ENCODE data around the gene GRIK3. TPM values are rescaled to one million over a fixed set of nuclear protein-coding genes. Genes with fewer than 3 reads are reported as not detected.

GRIK3 gene
- total and polyA plus RNA-seq, 12 donors = 0.09 to 3.1 (median 0.69) TPM

DNA sequence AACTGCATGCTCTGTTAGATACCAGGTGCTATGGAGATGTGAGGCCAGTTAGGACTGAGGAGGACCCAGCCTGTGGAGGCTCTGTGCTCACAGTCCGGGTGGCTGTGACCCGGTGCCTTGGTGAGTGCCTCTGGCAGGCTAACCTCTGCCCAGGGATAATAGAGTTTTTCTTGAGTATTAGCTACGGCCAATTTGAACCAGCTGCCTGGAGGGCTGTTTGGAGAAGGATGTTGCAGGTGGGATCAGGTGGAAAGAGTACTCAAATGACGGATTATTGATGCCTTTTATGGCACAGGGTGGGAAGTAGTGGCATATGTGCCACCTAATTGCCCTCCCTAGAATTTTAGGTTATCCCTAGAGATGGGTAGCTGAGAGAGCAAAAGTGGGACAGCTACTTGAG is 182.7 kb downstream of the GRIK3 start:
- 76 to 82% (median 80%) methylated on average over 4 of the region's 4 CpGs for WGBS, 4 donors
- Histone ChIP-seq H3K4me1 (replicated peaks in 1 of 2) (no peaks in the 10 kb centered on the region), H3K27ac (no peak overlapping the region), H3K9me3 (replicated peaks in 1 of 3) (no peaks in the 10 kb centered on the region), H3K27me3 (peaks cover 11% of the 10 kb centered on the region), H3K36me3 (replicated peaks in 1 of 2) (no peaks in the 10 kb centered on the region), H3K4me3 (no peak overlapping the region)
- no peak for DNase-seq
- no peak for TF ChIP-seq POLR2A (IDR thresholded peaks at IDR 0.05)
- TF ChIP-seq, protein P1, sequence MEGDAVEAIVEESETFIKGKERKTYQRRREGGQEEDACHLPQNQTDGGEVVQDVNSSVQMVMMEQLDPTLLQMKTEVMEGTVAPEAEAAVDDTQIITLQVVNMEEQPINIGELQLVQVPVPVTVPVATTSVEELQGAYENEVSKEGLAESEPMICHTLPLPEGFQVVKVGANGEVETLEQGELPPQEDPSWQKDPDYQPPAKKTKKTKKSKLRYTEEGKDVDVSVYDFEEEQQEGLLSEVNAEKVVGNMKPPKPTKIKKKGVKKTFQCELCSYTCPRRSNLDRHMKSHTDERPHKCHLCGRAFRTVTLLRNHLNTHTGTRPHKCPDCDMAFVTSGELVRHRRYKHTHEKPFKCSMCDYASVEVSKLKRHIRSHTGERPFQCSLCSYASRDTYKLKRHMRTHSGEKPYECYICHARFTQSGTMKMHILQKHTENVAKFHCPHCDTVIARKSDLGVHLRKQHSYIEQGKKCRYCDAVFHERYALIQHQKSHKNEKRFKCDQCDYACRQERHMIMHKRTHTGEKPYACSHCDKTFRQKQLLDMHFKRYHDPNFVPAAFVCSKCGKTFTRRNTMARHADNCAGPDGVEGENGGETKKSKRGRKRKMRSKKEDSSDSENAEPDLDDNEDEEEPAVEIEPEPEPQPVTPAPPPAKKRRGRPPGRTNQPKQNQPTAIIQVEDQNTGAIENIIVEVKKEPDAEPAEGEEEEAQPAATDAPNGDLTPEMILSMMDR (IDR thresholded peaks at IDR 0.05) = no peak
- intact Hi-C loops (cut with DNase I) = no loop called here

DNA sequence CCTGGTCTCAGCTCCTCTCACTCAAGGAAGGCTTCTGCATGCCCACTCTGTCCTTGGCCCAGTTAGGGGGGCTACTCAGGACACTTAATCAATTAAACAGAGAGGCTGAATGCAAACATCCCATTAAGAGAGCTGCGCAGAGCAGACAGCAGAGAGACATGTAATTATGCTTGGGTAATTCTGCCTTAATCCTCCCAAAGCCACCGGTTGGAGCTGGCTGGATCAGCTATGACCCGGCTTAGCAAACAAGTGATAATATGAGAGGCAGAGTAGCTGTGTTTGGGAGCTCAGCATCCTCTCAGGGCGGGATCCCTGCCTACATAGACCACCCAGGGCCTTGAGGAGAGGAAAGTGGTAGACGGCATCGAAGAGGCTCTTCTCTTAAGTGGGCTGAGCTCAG is 183.2 kb downstream of the GRIK3 start:
- no peak overlapping the region for H3K4me3 ChIP-seq
- no peak for TF ChIP-seq POLR2A (IDR thresholded peaks at IDR 0.05)
- TF ChIP-seq, protein P1 (IDR thresholded peaks at IDR 0.05) = no peak
- H3K9me3 ChIP-seq (replicated peaks in 1 of 3) = no peaks in the 10 kb centered on the region
- no peak for DNase-seq
- 70 to 88% (median 72%) methylated on average over 6 of the region's 6 CpGs for WGBS, 4 donors
- intact Hi-C loops (cut with DNase I) = no loop called here
- peaks cover 11% of the 10 kb centered on the region for H3K27me3 ChIP-seq
- H3K4me1 ChIP-seq (replicated peaks in 1 of 2) = no peaks in the 10 kb centered on the region
- no peak overlapping the region for H3K27ac ChIP-seq
- no peaks in the 10 kb centered on the region for H3K36me3 ChIP-seq (replicated peaks in 1 of 2)

DNA sequence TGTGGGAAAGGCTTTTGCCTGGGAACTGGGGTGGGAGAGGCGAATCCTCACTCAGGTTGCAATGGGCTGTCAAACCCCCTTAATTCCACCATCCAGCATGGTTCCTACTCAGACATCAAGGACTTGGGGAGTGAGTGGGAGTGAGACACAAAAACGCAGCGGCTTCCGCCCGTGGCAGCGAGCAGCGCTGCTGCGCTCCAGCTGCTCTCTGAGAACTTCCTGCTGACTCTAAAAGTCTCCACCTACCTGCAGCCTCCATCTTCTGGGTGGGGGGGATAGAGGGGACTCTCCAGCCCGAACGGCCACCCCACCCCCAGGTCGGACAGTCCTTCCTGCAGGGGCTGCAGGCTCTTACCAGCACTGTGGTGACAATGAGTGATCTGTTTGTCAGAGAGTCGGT is 184.4 kb downstream of the GRIK3 start:
- WGBS, 4 donors = 74 to 85% (median 78%) methylated on average over 8 to 12 of the region's 12 CpGs
- DNase-seq = no peak
- H3K36me3 ChIP-seq (replicated peaks in 1 of 2) = no peaks in the 10 kb centered on the region
- peaks cover 11% of the 10 kb centered on the region for H3K27me3 ChIP-seq
- H3K4me3 ChIP-seq = no peak overlapping the region
- no peaks in the 10 kb centered on the region for H3K4me1 ChIP-seq (replicated peaks in 1 of 2)
- intact Hi-C loops (cut with DNase I) = no loop called here
- TF ChIP-seq POLR2A (IDR thresholded peaks at IDR 0.05) = no peak
- TF ChIP-seq, protein P1 (IDR thresholded peaks at IDR 0.05) = no peak
- no peaks in the 10 kb centered on the region for H3K9me3 ChIP-seq (replicated peaks in 1 of 3)
- H3K27ac ChIP-seq = no peak overlapping the region

DNA sequence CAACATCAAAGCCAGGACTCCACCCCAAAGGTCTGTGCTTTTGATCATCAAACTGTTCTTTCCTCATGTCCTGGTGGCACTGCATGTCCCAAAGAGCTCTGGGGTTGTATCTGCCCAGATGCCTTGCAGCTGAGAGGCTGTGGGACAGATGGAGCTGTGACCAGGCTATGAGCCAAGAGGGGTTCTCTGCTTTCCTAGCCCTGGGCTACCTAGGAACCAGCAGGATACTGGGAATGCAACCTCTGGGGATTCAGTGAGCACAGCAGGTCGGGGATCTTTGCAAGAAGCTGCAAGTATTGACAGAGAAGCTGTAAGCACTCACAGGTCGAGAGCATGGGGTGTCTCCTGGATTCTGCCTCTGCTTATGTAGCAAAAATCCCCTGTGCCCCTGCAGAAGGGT is 186.6 kb downstream of the GRIK3 start:
- no peaks in the 10 kb centered on the region for H3K4me1 ChIP-seq (replicated peaks in 1 of 2)
- intact Hi-C loops (cut with DNase I) = no loop called here
- no peak overlapping the region for H3K27ac ChIP-seq
- H3K9me3 ChIP-seq (replicated peaks in 1 of 3) = no peaks in the 10 kb centered on the region
- H3K27me3 ChIP-seq = peaks cover 11% of the 10 kb centered on the region
- no peak for DNase-seq
- H3K36me3 ChIP-seq (replicated peaks in 1 of 2) = no peaks in the 10 kb centered on the region
- TF ChIP-seq, protein P1 (IDR thresholded peaks at IDR 0.05) = no peak
- TF ChIP-seq POLR2A (IDR thresholded peaks at IDR 0.05) = no peak
- H3K4me3 ChIP-seq = no peak overlapping the region
- 32 to 58% (median 38%) methylated on average over 2 of the region's 2 CpGs for WGBS, 4 donors
